ENCODE measurements around the gene HLA-DQB1.
"Not testable (repeated sequence)": the region's sequence is repeated elsewhere in the genome, so short reads cannot be mapped to it uniquely, and the experiment has no call there.

The HLA-DQB1 gene

GRCh38 chr6:32666420-32667300 is at the start of gene HLA-DQB1:
TSS of gene HLA-DQB1 (minus strand) at chr6:32666657. CDS start at chr6:32666607, 50 bp downstream.
- no peak for TF ChIP-seq CTCF (IDR thresholded peaks at IDR 0.05)
- H3K27ac ChIP-seq: no peak within 1 kb of the TSS
- no peak within 1 kb of the TSS for H3K4me3 ChIP-seq
- no peak for DNase-seq (ENCODE audit: low spot score)

GRCh38 chr6:32713241-32713640 is 46.8 kb upstream of the HLA-DQB1 start:
- no peak overlapping the region for H3K27ac ChIP-seq
- H3K4me3 ChIP-seq: no peak overlapping the region
- no peak for TF ChIP-seq CTCF (IDR thresholded peaks at IDR 0.05)
- DNase-seq (ENCODE audit: low spot score): no peak

GRCh38 chr6:32709625-32710024 is 43.2 kb upstream of the HLA-DQB1 start:
- Histone ChIP-seq H3K4me3 (no peak overlapping the region), H3K27ac (no peak overlapping the region)
- no peak for TF ChIP-seq CTCF (IDR thresholded peaks at IDR 0.05)
- no peak for DNase-seq (ENCODE audit: low spot score)

GRCh38 chr6:32705164-32705563 is 38.7 kb upstream of the HLA-DQB1 start:
- not testable (repeated sequence) for H3K4me3 ChIP-seq; H3K27ac ChIP-seq; DNase-seq (ENCODE audit: low spot score)

- Histone ChIP-seq H3K4me3 (no peak overlapping the region), H3K27ac (no peak overlapping the region)
- DNase-seq (ENCODE audit: low spot score): no peak
- no peak for TF ChIP-seq CTCF (IDR thresholded peaks at IDR 0.05)
Measured at GRCh38 chr6:32703347-32703746, 36.9 kb upstream of the HLA-DQB1 start.

- DNase-seq (ENCODE audit: low spot score): no peak
- H3K27ac ChIP-seq: no peak overlapping the region
- TF ChIP-seq CTCF (IDR thresholded peaks at IDR 0.05): no peak
- H3K4me3 ChIP-seq: no peak overlapping the region
Measured at GRCh38 chr6:32700391-32701040, 34.1 kb upstream of the HLA-DQB1 start.

- TF ChIP-seq CTCF (IDR thresholded peaks at IDR 0.05): no peak
- Histone ChIP-seq H3K4me3 (no peak overlapping the region), H3K27ac (no peak overlapping the region)
- DNase-seq (ENCODE audit: low spot score): no peak
Measured at GRCh38 chr6:32697031-32697430, 30.6 kb upstream of the HLA-DQB1 start.

Data from coronary artery (tissue), 2 donors.